HG02610 (cell line): ENCODE measurements around the gene AOC1.

Experiments
- ATAC-seq: cut with Tn5 transposase; IDR thresholded peaks from one replicate; pipeline ENCODE4 v1.9.1; 2021; ENCODE audit warnings: mild to moderate bottlenecking, moderate library complexity; ENCODE audit not compliant: unreplicated experiment

AOC1 gene

DNA sequence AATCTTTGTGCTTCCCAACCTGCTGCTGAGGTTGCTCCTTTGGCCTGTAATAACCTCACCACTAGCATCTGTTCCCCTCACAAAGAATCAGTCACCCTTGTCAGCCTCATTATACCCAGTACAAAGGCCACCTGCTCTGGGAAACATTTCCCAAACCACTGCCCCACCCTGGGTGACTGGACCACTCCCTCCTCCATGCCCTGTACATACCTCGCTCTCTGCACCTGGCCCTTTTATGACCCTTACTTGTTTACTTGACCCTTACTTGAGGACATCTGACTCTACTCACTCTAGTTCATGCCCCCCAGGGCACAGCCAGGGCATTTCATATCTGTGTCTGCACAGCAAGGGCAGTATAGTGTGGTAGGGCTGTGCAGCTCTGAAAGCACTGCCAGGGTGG lies 21.4 kb upstream of the AOC1 start:
- ATAC-seq: no peak

DNA sequence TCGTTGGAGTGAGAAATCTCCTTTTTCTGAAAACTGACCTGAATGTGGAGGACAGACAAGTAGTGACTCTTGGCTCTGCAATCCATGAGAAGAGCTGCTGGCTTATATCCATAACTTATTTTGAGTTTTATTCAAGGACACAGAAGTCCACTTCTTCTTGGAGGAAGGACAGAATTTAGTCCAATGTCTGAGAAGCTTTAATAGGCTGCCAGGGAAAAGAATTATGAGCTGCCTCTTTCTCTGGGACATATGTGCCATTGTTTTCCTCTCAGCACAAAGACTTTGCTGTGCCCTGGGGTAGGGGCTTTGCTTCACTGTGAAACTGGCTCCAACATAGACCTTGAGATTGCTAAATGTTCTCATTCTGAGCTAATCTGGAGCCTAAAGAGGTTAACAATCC lies 20.5 kb upstream of the AOC1 start:
- no peak for ATAC-seq

DNA sequence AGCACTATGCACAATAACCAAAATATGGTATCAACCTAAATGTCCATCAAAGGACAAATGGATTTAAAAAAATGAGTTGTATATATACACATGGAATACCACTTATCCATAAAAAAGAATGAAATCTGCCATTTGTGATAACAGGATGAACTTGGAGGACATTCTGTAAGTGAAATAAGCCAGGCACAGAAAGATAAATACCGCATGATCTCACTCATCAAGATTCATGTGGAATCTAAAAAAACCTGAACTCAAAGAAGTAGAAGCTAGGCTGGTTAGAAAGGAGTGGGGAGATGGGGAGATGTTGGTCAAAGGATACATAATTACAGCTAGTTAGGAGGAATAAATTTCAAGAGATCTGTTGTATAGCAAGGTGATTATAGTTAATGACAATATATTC lies 17.3 kb upstream of the AOC1 start:
- no peak for ATAC-seq

DNA sequence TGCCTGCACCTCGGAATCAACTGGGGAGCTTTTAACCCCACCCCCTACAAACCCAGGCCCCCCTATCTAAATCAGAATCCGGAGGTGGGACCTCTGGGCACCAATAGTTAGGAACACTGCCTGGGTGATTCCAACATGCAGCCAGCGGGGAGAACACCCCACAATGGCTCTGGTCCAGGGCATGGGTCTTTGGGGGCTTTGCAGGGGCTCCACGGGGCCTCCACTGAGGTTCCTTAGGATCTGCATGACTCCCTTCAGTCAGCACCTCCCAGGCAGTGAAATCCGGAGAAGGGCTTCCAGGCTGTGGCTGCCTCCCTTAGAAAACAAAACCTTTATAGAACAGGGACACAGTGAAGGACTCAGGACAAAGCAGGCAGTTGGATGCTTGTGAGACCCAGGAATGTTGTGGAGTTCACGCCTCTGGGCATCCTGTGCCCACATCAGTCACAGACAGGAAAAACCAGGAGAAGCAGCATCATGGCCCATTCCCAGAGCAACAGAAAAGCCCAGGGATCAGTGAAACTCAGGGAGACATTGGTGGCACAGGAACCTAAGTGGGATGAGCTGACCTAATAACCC lies 16.5 kb upstream of the AOC1 start:
- ATAC-seq: no peak

DNA sequence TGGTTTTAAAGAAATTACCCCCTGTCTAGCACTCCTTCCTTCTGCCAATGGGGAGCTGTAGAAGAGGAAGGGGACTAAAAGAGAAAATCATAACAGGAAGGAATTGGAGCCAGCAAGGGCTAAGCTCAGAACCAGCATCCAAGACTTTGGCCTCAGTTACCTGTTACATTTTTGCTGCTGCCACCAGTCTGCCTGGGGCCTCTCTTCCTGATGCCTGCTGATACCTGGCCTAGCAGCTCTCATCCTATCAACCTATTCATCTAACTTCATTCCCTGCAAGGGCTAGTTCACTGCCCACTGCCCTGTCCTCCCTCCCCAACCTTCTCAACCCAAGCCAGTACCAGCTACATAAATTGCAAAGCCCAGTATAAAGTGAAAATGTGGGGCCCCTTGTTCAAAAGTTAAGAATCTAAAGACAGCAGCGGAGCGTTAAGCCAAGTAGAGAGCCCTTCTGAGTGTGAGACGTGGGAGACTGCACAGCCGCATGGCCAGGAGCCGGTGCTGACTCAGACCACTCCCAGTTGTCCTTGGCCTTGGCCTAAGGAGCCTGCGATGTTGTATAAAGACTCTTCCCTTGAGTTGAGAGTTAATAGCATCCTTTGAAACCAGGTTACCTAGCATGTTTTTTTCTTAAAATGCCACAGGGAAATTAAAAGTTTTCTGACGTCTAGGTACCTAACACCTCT lies 13.2 kb upstream of the AOC1 start:
- ATAC-seq: no peak

DNA sequence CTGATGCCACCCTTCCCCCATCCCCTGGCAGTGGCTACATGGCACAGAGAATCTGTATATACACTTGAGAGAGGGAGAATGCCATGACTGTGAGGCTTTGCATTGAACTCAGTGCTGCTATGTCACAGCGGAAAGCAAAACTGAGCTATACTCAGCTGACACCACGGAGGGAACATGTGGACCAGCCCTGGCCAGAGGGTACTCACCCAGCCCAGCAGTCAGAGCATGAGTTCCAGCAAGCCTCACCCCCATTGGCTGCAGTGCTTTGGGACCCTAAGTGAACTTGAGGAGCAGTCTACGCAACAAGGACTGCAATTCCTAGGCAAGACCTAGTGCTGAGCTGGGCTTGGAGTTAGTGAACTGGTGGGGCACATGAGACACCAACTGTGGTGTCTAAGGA lies 10.3 kb upstream of the AOC1 start:
- no peak for ATAC-seq

DNA sequence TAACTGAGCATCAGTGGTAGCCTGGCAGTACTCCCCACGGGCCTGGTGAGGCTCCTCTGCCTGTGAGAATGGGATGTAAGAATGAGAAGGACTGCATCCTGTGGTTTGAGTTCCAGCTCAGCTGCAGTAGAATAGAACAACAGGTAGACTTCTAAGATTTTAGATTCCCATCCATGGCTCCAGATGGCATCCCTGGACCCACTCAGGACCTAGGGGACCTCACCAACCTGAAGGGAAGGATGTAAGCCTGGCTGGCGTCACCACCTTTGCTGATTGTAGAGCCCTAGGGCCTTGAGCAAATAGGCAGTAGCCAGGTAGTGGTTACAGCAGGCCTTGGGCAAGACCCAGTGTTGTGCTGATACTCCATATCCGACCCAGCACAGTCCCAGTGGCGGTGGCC lies 9.6 kb upstream of the AOC1 start:
- ATAC-seq: no peak

DNA sequence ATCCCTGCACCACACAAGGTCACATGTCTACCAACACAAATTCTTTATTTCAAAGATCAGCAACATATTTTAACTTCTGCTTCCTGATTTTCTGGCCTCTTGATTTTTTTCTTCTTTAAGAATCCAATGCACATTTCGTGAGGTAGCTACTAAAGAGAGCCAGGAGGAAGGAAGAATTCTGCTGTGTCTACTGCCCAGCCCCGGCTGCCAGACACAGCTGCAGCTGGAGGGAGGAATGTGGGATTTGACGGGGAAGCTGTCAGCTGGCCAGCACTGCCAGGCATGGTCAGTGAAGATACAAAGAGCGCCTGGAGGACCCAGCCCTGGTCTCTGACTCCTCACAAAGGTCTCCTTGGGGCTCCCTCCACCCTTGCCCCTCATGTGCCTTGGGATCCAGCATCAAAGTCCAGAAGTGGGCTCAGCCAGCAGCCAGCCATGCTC lies 6.9 kb upstream of the AOC1 start:
- ATAC-seq: no peak

DNA sequence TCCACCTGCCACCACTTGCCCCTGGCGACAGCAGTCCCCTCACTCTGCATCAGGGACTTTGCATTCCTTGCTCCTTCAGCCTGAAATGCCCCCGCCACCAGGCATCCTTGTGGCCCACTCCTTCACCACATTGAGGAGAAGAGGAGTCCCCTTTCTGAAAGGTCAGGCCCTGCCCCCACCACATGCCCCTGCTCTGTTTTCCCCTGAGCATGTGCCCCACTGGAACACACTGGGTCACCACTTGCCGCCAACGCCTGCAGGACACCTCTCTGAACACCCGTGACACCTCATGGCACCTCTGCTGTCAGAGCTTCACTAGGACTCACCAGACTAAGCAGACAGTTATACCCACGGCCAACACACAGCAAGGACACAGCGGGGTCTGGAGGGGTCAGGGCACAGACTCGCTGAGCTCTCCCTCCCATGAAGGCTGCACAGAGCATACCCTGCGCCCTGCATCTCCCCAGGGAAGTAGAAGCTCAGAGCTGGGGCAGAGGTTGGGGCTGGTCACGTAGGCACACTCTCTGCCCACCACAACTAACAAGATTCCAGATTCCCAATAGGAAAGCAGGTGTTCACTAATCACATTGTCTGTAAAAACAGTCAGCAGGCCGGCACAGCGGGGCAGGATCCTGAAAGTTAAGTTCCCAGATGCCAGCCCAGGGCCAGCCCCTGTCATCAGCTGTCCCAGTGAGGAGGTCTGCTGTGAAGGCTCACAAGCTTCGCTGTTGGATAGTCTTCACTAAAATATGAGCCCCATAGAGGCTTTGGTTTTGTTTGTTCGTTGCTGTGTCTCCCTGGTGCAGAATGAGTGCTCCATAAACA lies 5.8 kb upstream of the AOC1 start:
- ATAC-seq: no peak

DNA sequence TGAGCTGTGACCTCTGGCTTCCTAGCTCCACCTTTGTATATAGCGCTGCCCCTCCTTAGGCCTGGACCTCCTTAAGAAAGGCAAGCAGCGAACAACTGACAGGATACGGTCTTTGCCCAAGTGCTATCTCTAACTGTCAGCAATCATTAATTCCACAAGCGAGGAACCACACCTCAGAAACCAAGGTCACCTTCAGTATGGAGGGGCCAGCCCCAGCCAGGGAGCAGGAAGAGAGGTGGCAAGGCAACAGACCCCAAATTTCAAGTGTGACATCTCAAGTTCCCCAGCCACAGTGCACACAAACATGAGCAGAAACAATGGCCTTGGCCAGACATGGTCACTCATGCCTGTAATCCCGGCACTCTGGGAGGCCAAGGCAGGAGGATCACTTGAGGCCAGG lies 4.8 kb upstream of the AOC1 start:
- ATAC-seq: no peak

DNA sequence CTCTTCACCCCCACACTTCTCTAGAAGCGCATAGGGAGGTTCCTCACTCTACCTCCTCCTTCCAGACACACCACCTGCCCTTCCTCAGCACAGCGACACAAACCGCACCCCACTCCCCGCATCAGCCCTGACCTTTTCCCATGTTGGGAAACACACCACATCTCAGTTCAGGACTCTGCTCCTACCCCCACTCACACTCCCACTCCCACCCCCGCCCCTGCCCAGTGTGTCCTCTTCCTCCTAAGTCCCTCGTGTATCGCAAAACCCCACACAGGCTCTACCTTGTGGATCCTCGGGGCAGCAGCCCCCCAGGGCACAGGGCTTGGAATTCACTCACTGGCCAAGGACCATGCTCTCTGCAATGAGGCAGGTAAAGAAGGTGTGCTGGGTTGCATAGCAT lies 4.2 kb upstream of the AOC1 start:
- ATAC-seq: no peak

DNA sequence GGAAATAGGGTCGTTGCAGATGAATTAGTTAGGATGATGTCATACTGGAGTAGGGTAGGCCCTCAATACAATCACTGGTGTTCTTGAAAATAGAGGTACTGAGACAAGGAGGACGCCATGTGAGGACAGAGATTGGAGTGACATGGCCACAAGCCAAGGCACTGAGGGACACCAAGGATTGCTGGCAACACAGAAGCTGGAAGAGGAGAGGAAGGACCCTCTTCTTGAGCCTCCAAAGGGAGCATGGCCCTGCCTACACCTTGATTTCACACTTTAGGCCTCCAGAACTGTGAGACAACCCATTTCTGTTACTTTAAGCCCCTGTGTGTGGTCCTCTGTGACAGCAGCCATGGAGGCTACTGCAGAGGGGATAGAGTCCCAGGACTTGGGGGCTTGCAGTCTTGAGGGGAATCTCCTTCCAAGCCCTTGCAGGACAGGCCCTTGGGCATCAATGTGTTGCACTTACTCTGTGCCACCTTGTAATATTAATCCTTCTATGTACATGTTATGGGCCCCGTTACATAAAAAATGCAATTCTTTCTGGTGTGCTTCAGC lies 3.7 kb upstream of the AOC1 start:
- ATAC-seq: no peak

DNA sequence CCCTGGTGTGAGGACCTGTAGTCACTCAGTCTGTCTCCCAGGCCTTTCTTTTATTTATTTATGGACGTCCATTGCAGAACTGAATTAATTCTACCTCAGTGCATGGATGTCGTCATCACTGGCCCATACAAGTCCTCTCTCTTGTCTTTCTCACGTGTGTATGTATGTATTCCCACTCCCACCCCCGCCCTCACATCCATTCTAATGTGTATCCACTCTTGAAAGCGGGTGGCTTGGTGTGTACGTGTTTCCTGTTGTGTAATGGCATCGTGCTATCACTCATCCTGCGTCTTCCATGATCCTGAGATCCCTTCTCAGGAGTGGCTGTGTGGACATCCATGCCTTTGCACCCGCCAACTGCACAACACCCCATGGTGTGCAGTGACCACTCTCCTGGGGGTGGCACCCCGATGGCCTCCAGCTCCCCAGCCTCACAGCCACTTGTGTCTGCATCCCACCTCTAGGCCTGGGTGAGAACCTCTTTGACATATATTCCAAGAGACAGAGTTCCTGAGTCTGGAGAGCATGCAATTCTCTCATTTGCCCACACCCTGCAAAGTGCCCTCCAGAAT lies 3.0 kb upstream of the AOC1 start:
- ATAC-seq: no peak

DNA sequence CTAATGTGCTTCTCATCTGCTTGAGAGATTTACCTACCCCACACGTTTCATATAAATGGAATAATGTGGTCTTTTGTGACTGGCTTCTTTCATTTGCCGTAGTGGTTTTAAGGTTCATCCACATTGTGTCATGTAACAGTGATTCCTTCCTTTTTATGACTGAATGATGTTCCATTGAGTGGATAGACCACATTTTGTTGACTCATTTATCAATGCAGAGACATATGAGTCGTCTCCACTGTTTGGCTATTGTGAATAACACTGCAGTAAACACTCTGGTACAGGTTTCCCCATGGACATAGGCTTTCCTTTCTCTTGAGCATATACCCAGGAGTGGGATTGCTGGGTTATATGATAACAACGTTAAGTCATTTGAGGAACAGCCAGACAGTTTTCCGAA lies 2.0 kb upstream of the AOC1 start:
- no peak for ATAC-seq

DNA sequence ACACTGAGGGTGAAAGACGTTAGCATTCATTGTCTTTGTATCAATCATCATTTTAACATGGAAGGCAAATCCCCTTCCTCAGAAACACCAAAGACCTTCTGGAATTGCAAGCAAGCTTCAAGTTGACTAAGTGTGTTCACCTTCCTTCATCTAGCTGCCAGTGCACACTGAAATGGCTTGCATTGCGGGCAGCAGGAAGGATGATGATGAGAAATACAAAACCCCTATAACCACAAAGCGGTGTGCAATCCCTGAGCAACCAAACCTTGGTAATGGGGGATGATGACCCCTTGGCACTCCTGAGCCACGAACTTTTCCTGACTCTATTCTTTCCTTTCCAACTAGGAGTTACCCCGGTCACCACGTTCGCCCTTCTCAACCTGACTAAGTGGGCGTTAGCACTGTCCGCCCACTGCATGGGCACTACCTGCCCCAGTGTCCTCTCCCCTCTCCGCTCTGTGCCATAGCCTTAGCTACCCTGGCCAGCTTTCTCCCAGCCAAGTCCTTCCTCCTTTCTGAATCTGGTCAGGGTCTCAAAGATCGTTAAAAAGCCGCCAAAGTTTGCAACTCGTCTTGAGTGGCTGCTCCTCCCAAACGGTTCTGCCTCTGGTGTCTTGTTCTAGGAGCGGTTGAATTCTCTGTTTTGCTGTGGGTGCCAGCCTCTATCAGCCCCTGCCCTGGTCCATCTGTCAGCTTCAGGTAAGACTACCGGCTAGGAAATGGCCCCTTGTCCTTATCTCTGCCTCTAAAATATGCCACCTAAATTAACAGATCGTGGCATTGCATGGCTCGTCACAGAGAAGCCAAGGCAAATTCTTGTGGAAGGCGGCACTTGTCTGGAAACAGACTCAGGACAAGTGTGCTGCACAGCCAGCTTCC lies 586 bp upstream of the AOC1 start:
- ATAC-seq: no peak

DNA sequence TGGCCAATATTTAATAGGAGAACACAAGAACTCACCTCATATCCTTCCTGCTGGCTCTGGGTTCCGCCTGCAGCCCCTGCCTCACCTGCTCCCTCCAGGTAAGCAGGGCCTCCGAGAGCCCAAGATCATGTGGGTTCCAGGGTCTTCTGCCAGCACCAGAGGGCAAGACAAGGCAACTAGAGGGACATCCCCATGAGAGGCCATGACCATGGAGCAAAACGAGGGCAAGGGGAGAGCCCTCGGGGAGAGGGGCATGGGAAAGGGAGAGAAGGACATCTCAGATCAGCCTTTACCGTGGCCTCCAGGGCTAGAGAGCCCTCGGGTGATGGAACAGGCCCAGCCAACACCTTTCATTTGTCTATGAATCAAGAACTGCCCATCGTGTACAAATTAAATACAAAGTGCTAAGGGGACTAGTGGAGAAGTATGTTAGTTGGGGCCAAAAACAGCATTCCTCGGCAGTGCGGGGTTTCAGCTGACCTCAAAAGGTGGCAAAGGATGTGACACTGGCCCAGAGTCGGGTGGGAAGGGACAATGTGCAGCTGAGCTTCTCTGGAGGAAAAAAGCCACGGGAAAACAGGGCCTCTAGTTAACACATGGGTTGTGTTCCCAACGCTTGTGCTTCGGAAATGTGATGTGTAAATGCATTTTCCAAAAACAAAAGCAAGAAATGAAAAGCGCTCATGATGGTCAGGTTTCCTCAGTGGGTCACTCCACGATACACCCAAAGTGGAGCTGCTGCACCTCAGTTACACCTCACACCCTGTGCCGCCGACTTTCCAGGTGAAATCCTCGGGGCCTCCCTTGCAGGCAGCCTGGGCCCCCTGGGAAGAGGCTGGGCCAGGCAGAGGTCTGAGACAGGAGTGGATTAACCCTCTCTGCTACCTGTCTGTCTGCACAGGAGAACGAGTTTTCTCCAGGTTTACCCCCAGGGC lies 2.0 kb downstream of the AOC1 start:
- ATAC-seq: no peak

DNA sequence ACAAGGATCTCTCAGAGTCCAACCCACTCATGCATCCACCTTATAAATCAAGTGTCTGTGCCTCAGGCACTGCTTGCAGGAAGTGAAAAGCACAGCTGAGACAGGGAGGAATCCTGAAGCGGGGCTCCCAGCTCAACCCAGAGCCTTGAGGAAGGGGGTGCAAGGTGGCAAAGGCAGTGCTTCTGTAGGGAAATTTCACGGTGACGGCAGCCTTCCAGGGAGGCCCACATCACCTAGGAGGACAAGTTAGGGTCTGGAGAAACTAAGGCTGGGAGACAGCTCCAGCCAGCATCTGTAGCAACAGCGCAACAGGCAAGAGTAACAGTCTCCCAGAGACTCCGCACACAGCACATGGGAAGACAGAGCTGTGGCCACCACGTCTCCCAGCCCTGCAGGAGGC lies 2.7 kb downstream of the AOC1 start:
- no peak for ATAC-seq

DNA sequence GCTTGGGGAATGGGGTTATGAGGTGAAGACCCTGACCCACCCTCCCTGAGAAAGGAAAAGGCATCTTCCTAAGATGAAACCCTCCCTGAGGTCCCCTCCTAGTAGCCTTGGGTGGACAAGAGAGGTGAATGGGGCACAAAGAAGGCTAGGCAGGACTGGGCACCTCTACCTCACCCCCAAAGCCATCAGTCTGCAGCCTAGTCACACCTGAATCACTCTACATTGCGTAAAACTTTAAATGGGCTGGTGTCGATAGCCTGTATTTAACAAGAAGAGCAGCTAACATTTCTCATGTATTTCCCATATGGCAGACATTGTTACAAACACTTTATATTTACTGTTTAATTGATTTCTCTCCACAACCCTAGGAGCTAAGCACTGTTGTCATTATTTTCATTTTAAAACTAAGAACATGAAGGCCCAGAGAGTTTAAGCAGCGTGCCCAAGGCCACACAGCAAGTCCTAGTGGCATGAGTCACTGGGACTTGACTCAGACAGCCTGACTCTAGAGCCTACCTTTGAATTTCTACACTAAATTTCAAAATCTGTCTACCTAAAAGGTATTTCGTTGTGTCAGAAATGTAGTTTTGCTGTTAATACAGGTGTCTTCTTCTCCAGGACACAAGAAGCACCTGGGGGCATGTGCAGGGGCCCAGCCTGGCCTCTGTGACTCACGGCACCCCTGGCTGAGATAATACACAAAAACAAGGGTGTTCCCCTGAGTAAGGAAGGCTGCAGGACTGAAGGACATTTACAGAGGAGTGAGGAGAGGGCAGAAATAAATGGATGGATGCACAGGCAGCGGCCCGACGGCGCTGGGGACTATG lies 3.4 kb downstream of the AOC1 start:
- no peak for ATAC-seq
